GM18907 (cell line): Measurements from ENCODE around the gene SORBS2.

Experiments used
- ATAC-seq: cut with Tn5 transposase; IDR thresholded peaks from one replicate; pipeline ENCODE4 v1.9.1; 2021; ENCODE audit warnings: mild to moderate bottlenecking, moderate library complexity; ENCODE audit not compliant: unreplicated experiment

SORBS2 gene

DNA sequence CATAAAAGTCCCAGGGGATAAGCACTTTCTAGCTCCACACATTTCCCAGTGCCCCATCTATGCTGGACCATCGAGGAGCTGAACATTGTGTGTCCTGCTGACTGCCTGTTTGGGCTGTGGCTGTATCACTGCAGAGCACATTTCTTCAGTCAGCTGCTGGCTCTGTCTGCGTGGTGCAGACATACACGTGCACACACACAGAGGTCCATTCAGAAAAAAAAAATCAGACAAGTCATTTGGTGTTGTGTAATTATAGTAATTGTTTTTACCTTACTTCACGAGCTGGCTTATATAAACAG is 275.6 kb downstream of the SORBS2 start:
- no peak for ATAC-seq

DNA sequence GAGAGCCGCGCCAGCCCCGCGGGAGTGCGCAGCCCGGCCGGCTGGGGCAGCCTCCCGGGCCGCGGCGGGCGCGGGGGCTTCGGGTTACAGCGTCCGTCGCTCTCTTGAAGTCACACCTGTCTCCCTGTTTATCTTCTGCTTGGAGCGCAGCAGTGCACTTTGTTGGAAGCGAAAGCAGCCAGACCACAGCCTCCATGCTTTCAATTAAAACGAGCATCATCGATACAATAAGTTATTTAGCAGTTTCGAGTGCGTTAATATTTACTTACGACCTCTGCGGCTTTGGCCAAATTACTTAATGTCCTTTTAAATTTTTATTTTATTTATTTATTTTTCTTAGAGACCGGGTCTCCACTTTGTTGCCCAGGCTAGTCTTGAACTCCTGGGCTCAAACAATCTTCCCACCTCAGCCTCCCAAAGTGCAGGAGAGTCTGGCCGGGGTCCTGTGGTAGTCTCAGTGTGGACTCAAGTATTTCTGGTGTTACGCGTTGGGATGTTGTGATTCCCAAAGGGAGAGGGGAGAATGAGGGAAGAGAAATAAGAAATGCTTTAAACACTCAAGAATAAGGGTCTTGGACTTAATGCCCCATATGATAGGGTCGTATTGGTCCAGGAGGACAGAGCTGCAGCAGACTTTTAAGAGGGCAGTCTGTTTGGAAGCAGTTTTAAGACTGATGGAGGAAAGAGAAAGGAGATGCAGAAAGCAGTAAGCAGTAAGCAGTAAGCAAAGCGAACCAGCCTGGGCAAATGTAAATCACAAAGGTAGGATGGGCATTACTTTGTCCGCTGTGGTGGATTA is 276.2 kb downstream of the SORBS2 start:
- ATAC-seq = no peak
